ENCODE measurements around the gene FAM43B.

- TF ChIP-seq CTCF (IDR thresholded peaks at IDR 0.05; ENCODE audit: borderline replicate concordance, extremely low read depth, low read length, poor library complexity, severe bottlenecking) (no peak), EZH2 (IDR thresholded peaks at IDR 0.05; ENCODE audit: borderline replicate concordance, low read depth, low read length, severe bottlenecking) (no peak)
Measured at GRCh38 chr1:20526267-20526666, 26.1 kb upstream of the FAM43B start.
